Measurements from ENCODE around the gene RNF126.

DNA sequence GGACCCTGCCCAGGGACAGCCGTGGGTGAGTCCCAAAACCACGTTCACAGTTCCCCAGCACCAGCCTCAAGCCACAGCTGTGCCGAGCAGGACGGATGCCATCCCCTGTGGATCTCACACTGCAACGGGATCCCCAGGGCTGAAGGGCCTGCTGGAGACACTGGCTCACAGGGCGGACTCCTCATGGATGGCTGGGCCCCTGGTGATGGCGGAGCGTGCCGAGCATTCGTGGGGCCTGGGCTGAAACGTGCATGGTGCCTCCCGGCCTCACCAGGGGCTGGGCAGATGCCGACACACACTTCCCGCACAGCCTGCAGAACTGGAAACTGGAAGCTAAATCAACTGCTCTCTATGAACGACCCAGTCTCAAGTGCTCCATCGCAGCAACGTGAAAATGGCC is 9.6 kb downstream of the RNF126 start:
- no peak for TF ChIP-seq CTCF (IDR thresholded peaks at IDR 0.05; ENCODE audit: insufficient read depth, low read depth, low read length)
- no peak for TF ChIP-seq EZH2 (IDR thresholded peaks at IDR 0.05; ENCODE audit: insufficient read depth, low read length)

Data from astrocyte (in vitro differentiated cells and primary cell).